Measurements from ENCODE around the gene TRIM71.

The TRIM71 gene

DNA sequence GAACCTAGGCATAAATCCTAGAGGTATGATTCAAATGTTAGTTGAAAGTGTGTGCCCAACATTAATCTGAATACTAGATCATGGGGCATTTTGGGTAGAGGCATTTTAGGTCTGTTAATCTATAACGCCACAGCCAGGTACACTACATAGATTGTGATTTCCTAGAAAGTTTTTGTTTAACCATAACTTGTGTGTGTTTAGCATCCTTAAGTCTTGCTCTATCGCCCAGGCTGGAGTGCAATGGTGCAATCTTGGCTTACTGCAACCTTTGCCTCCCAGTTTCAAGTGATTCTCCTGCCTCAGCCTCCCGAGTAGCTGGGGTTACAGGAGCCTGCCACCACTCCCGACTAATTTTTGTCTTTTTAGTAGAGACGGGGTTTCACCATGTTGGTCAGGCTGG is 59.1 kb downstream of the TRIM71 start:
- H4K20me1 ChIP-seq (ENCODE audit: insufficient read depth, low read length), result no peaks in the 10 kb centered on the region
- no peak overlapping the region for H3K4me2 ChIP-seq (ENCODE audit: insufficient read depth, low read length)
- H3K27ac ChIP-seq (ENCODE audit: low read length), result no peak overlapping the region
- no peaks in the 10 kb centered on the region for H3K79me2 ChIP-seq (ENCODE audit: insufficient read depth, low read length)
- TF ChIP-seq EZH2 (IDR thresholded peaks at IDR 0.05; ENCODE audit: borderline replicate concordance, low read depth, low read length, severe bottlenecking), result no peak
- TF ChIP-seq, protein P1, sequence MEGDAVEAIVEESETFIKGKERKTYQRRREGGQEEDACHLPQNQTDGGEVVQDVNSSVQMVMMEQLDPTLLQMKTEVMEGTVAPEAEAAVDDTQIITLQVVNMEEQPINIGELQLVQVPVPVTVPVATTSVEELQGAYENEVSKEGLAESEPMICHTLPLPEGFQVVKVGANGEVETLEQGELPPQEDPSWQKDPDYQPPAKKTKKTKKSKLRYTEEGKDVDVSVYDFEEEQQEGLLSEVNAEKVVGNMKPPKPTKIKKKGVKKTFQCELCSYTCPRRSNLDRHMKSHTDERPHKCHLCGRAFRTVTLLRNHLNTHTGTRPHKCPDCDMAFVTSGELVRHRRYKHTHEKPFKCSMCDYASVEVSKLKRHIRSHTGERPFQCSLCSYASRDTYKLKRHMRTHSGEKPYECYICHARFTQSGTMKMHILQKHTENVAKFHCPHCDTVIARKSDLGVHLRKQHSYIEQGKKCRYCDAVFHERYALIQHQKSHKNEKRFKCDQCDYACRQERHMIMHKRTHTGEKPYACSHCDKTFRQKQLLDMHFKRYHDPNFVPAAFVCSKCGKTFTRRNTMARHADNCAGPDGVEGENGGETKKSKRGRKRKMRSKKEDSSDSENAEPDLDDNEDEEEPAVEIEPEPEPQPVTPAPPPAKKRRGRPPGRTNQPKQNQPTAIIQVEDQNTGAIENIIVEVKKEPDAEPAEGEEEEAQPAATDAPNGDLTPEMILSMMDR (IDR thresholded peaks at IDR 0.05; ENCODE audit: borderline replicate concordance, extremely low read depth, low read length, poor library complexity, severe bottlenecking), result no peak
- H3K27me3 ChIP-seq (ENCODE audit: insufficient read depth, low read length, poor library complexity), result no peaks in the 10 kb centered on the region
- H3K9me3 ChIP-seq (ENCODE audit: insufficient read depth, low read length, severe bottlenecking), result no peaks in the 10 kb centered on the region
- H3K36me3 ChIP-seq (ENCODE audit: insufficient read depth, low read length), result no peaks in the 10 kb centered on the region
- DNase-seq, result no peak
- H3K9ac ChIP-seq (ENCODE audit: low read depth, low read length), result no peak overlapping the region
- H3K4me3 ChIP-seq (ENCODE audit: low read depth in 1 of 2, low read length in 2 of 2), result no peak overlapping the region
- no peak for ATAC-seq (ENCODE audit: insufficient read depth, low read depth)
- no peaks in the 10 kb centered on the region for H3K4me1 ChIP-seq (ENCODE audit: insufficient read depth, low read length)
- H2AFZ ChIP-seq (ENCODE audit: low read depth, low read length), result no peak overlapping the region

DNA sequence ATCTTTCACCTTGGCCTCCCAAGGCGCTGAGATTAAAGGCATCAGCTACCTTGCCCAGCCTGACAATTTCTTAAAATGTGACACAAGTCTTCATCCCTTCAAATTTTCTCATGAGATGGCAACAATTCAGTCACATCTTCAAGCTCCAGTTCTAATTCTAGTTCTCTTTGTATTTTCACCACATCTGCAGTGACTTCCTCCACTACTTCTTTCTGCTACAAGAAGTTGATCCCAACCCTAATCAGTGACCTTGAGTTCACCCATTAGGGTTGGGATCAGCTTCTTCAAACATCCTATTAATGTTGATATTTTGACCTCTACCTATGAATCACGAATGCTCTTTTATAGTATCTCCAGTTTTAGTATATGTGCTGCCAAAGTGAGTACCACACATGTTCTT is 59.8 kb downstream of the TRIM71 start:
- no peak overlapping the region for H3K9ac ChIP-seq (ENCODE audit: low read depth, low read length)
- TF ChIP-seq, protein P1 (IDR thresholded peaks at IDR 0.05; ENCODE audit: borderline replicate concordance, extremely low read depth, low read length, poor library complexity, severe bottlenecking), result no peak
- no peak for TF ChIP-seq EZH2 (IDR thresholded peaks at IDR 0.05; ENCODE audit: borderline replicate concordance, low read depth, low read length, severe bottlenecking)
- ATAC-seq (ENCODE audit: insufficient read depth, low read depth), result no peak
- no peak overlapping the region for H3K4me2 ChIP-seq (ENCODE audit: insufficient read depth, low read length)
- no peaks in the 10 kb centered on the region for H3K79me2 ChIP-seq (ENCODE audit: insufficient read depth, low read length)
- no peak overlapping the region for H2AFZ ChIP-seq (ENCODE audit: low read depth, low read length)
- H3K36me3 ChIP-seq (ENCODE audit: insufficient read depth, low read length), result no peaks in the 10 kb centered on the region
- H3K4me1 ChIP-seq (ENCODE audit: insufficient read depth, low read length), result no peaks in the 10 kb centered on the region
- H3K4me3 ChIP-seq (ENCODE audit: low read depth in 1 of 2, low read length in 2 of 2), result no peak overlapping the region
- no peaks in the 10 kb centered on the region for H3K9me3 ChIP-seq (ENCODE audit: insufficient read depth, low read length, severe bottlenecking)
- no peaks in the 10 kb centered on the region for H4K20me1 ChIP-seq (ENCODE audit: insufficient read depth, low read length)
- DNase-seq, result no peak
- H3K27ac ChIP-seq (ENCODE audit: low read length), result no peak overlapping the region
- no peaks in the 10 kb centered on the region for H3K27me3 ChIP-seq (ENCODE audit: insufficient read depth, low read length, poor library complexity)

DNA sequence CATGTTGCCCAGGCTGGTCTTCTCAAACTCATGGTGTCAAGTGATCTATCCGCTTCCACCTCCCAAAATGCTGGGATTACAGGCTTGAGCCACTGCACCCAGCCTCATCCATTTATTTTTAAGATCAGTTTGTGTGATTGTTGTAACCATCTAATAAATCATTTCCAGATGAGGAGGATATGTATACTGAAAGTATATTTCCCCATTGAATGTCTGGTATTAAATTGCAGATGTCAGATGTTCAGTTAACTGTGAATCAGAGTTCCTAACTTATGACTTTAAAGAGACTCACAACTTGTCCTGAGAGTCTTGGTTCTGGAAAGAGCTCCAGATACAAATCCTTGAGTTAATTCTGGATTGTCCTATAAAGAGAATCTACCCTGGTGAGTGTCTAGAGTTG is 62.4 kb downstream of the TRIM71 start:
- Histone ChIP-seq H3K27me3 (ENCODE audit: insufficient read depth, low read length, poor library complexity) (no peaks in the 10 kb centered on the region), H3K4me2 (ENCODE audit: insufficient read depth, low read length) (no peak overlapping the region), H3K4me3 (ENCODE audit: low read depth in 1 of 2, low read length in 2 of 2) (no peak overlapping the region), H3K79me2 (ENCODE audit: insufficient read depth, low read length) (no peaks in the 10 kb centered on the region), H2AFZ (ENCODE audit: low read depth, low read length) (no peak overlapping the region), H3K27ac (ENCODE audit: low read length) (no peak overlapping the region), H3K4me1 (ENCODE audit: insufficient read depth, low read length) (no peaks in the 10 kb centered on the region), H3K9ac (ENCODE audit: low read depth, low read length) (no peak overlapping the region), H3K9me3 (ENCODE audit: insufficient read depth, low read length, severe bottlenecking) (no peaks in the 10 kb centered on the region), H4K20me1 (ENCODE audit: insufficient read depth, low read length) (no peaks in the 10 kb centered on the region), H3K36me3 (ENCODE audit: insufficient read depth, low read length) (no peaks in the 10 kb centered on the region)
- TF ChIP-seq, protein P1 (IDR thresholded peaks at IDR 0.05; ENCODE audit: borderline replicate concordance, extremely low read depth, low read length, poor library complexity, severe bottlenecking), result no peak
- TF ChIP-seq EZH2 (IDR thresholded peaks at IDR 0.05; ENCODE audit: borderline replicate concordance, low read depth, low read length, severe bottlenecking), result no peak
- ATAC-seq (ENCODE audit: insufficient read depth, low read depth) (no peak), DNase-seq (no peak)

DNA sequence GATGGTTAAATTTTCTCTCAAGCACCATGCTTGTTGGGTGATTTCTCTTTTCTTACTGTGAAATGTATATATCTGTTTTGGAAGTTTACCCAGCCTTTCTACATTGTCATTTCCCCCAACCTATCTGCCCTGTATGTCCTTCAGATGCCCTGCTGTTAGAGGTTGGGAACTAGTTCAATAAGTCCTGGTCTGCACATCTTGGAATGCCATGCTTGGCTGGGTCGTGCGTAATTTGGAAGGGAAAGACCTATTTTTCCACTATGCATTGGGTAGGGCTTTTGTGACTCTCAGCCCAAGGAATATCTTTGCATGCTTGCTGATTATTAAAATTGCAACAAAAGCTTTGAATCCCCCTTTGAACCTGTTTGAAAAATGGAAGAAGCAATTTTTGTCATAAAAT is 63.8 kb downstream of the TRIM71 start:
- no peaks in the 10 kb centered on the region for H3K36me3 ChIP-seq (ENCODE audit: insufficient read depth, low read length)
- no peaks in the 10 kb centered on the region for H3K79me2 ChIP-seq (ENCODE audit: insufficient read depth, low read length)
- TF ChIP-seq, protein P1 (IDR thresholded peaks at IDR 0.05; ENCODE audit: borderline replicate concordance, extremely low read depth, low read length, poor library complexity, severe bottlenecking), result no peak
- ATAC-seq (ENCODE audit: insufficient read depth, low read depth), result no peak
- no peak for DNase-seq
- H3K9ac ChIP-seq (ENCODE audit: low read depth, low read length), result no peak overlapping the region
- H3K27ac ChIP-seq (ENCODE audit: low read length), result no peak overlapping the region
- H3K27me3 ChIP-seq (ENCODE audit: insufficient read depth, low read length, poor library complexity), result no peaks in the 10 kb centered on the region
- H3K9me3 ChIP-seq (ENCODE audit: insufficient read depth, low read length, severe bottlenecking), result no peaks in the 10 kb centered on the region
- no peaks in the 10 kb centered on the region for H3K4me1 ChIP-seq (ENCODE audit: insufficient read depth, low read length)
- H3K4me2 ChIP-seq (ENCODE audit: insufficient read depth, low read length), result no peak overlapping the region
- no peaks in the 10 kb centered on the region for H4K20me1 ChIP-seq (ENCODE audit: insufficient read depth, low read length)
- no peak overlapping the region for H3K4me3 ChIP-seq (ENCODE audit: low read depth in 1 of 2, low read length in 2 of 2)
- H2AFZ ChIP-seq (ENCODE audit: low read depth, low read length), result no peak overlapping the region

Data from DND-41 (cell line).